Endothelial cell of umbilical vein (primary cell): ENCODE measurements around the gene RAB12. TPM values are rescaled to one million over a fixed set of nuclear protein-coding genes. Genes with fewer than 3 reads are reported as not detected.
A peak's percentile ranks its signal among the peaks of the same experiment; 100 is the strongest.

Experiments used
- BruUV-seq: library from RNA; stranded (reverse); fragments of 400-500 nt; replicated peaks from 2 replicates; lab custom pipeline; 2021; lab: Mats Ljungman, UMichigan
- CTCF ChIA-PET: fragments of 300-600, 350-600 bp; sonication (Branson Sonifier 250); formaldehyde crosslinking; loops from one replicate; lab custom pipeline; 2021; ENCODE audit warnings: antibody characterized with exemption, inconsistent platforms; lab: Charles Lee
- POLR2A ChIA-PET: fragments of 300-600, 350-600 bp; sonication (Branson Sonifier 250); formaldehyde crosslinking; loops from one replicate; lab custom pipeline; 2021; ENCODE audit warnings: antibody characterized with exemption, inconsistent platforms; lab: Charles Lee
- DNase-seq: peaks from one replicate; pipeline ENCODE4 v3.0.0-alpha.2; 2011; ENCODE audit warnings: low read depth, low spot score
- FAIRE-seq: peaks from 2 replicates; lab custom pipeline; 2011; peaks lifted over from hg19 to GRCh38; lab: Jason Lieb, UNC
- H2AFZ ChIP-seq: 2 replicates; pipeline ENCODE4 v1.6.0; 2012; ENCODE audit warnings: low read depth, low read length, control low read depth, inconsistent platforms
- H3K27ac ChIP-seq: 2 replicates; pipeline ENCODE4 v1.5.1; 2011; ENCODE audit warnings: low read depth, mild to moderate bottlenecking, control low read depth, low read length, moderate library complexity; ENCODE audit not compliant: insufficient read depth
- H3K27me3 ChIP-seq, 2 experiments: 2 replicates each; pipeline versions ENCODE4 v1.6.0 to v1.6.1; 2011; ENCODE audit warnings: low read length in 2 of 2, mixed read lengths in 1 of 2; ENCODE audit not compliant: control insufficient read depth in 2 of 2, insufficient read depth in 2 of 2
- H3K36me3 ChIP-seq, 2 experiments: 2 replicates in 1 of 2; 3 replicates in 1 of 2; pipeline ENCODE4 v1.5.1; 2011; ENCODE audit warnings: low read length in 2 of 2, mild to moderate bottlenecking in 1 of 2, moderate library complexity in 1 of 2; ENCODE audit not compliant: control insufficient read depth in 2 of 2, insufficient read depth in 2 of 2; ENCODE audit errors: extremely low read depth in 1 of 2
- H3K4me1 ChIP-seq: 3 replicates; pipeline ENCODE4 v1.5.1; 2011; ENCODE audit warnings: mild to moderate bottlenecking, low read length; ENCODE audit not compliant: control insufficient read depth, insufficient read depth; ENCODE audit errors: extremely low read depth
- H3K4me2 ChIP-seq: 2 replicates; pipeline ENCODE4 v1.6.1; 2011; ENCODE audit warnings: low read length, control low read depth, mixed read lengths; ENCODE audit not compliant: insufficient read depth
- H3K4me3 ChIP-seq, 3 experiments: fragments of 200-600 bp in 1 of 3; sonication (generic), shearing (Covaris generic) in 1 of 3; replicated peaks in 1 of 3; 2 replicates each; pipeline ENCODE4 v1.5.1; 2011 to 2016; ENCODE audit warnings: control low read depth in 3 of 3, low read length in 3 of 3, mild to moderate bottlenecking in 2 of 3, inconsistent platforms in 1 of 3, low read depth in 1 of 3, moderate library complexity in 1 of 3; ENCODE audit not compliant: insufficient read depth in 1 of 3
- H3K79me2 ChIP-seq: 2 replicates; pipeline ENCODE4 v1.6.0; 2012; ENCODE audit warnings: low read length, inconsistent platforms; ENCODE audit not compliant: control insufficient read depth, insufficient read depth
- H3K9ac ChIP-seq: replicated peaks from 2 replicates; pipeline ENCODE3; 2011; ENCODE audit warnings: low read length, control low read depth; ENCODE audit not compliant: insufficient read depth; ENCODE audit errors: extremely low read depth
- H3K9me1 ChIP-seq: replicated peaks from 3 replicates; pipeline ENCODE4 v1.6.0; 2011; ENCODE audit warnings: mild to moderate bottlenecking, low read length; ENCODE audit not compliant: control insufficient read depth, insufficient read depth; ENCODE audit errors: extremely low read depth
- H3K9me3 ChIP-seq: replicated peaks from 2 replicates; pipeline ENCODE4 v1.5.1; 2012; ENCODE audit warnings: low read length, inconsistent platforms; ENCODE audit not compliant: control insufficient read depth, insufficient read depth
- H4K20me1 ChIP-seq: replicated peaks from 2 replicates; pipeline ENCODE3; 2011; ENCODE audit warnings: mild to moderate bottlenecking, low read length; ENCODE audit not compliant: control insufficient read depth, insufficient read depth; ENCODE audit errors: extremely low read depth
- EZH2 ChIP-seq: IDR thresholded peaks from 2 replicates; pipeline ENCODE4 v1.6.1; 2012; ENCODE audit warnings: borderline replicate concordance, low read depth, mild to moderate bottlenecking, moderate library complexity, low read length, inconsistent platforms; ENCODE audit not compliant: severe bottlenecking
- FOS ChIP-seq: IDR thresholded peaks from 2 replicates; pipeline ENCODE4 v1.6.1; 2011; ENCODE audit warnings: mild to moderate bottlenecking, low read length, moderate library complexity, borderline replicate concordance; ENCODE audit not compliant: insufficient read depth
- GATA2 ChIP-seq: IDR thresholded peaks from 2 replicates; pipeline ENCODE4 v1.7.0; 2011; ENCODE audit warnings: low read depth, mild to moderate bottlenecking, moderate library complexity, mixed read lengths, low read length; ENCODE audit not compliant: insufficient read length, insufficient read depth
- JUN ChIP-seq: IDR thresholded peaks from 2 replicates; pipeline ENCODE4 v1.6.1; 2011; ENCODE audit warnings: borderline replicate concordance, low read depth; ENCODE audit not compliant: insufficient read length, insufficient read depth
- MYC ChIP-seq: IDR thresholded peaks from one replicate; pipeline ENCODE4 v1.6.1; 2011; ENCODE audit warnings: mild to moderate bottlenecking, low read depth, low read length
- POLR2A ChIP-seq: IDR thresholded peaks from 2 replicates; pipeline ENCODE4 v1.6.1; 2012; ENCODE audit warnings: low read depth, mild to moderate bottlenecking, control low read depth, low read length
- dilution Hi-C: fragments of 300-500 bp; cut with MboI; formaldehyde crosslinking; loops from one replicate; pipeline ENCODE4 v1.15.0; 2019; ENCODE audit warnings: low sequenced_read_pairs; ENCODE audit not compliant: extremely low pct_ligation_motif_present
- intact Hi-C: fragments of 100-400 bp; cut with micrococcal nuclease; formaldehyde crosslinking; loops from one replicate; pipeline ENCODE4 v1.10.0; 2022
- polyA plus RNA-seq, 4 experiments: library from polyadenylated mRNA; depleted of rRNA in 3 of 4; stranded (reverse) in 3 of 4; unstranded in 1 of 4; fragments of >200 nt; gene quantifications; 2 replicates each; pipeline versions ENCODE4 v1.2.1 to v1.2.3, GENCODE V29; 2011 to 2012; ENCODE audit warnings: missing spikeins in 1 of 4
- total RNA-seq: library from RNA; stranded (reverse); gene quantifications from 2 replicates; pipeline ENCODE4 v1.2.3, GENCODE V29; 2021
- TF ChIP-seq, protein P1 (sequence below): IDR thresholded peaks from 2 replicates; pipeline ENCODE4 v1.6.1; 2011; ENCODE audit not compliant: insufficient read depth, insufficient read length
- TF ChIP-seq, protein P2 (sequence below), 2 donors: IDR thresholded peaks; 1 replicate in 1 of 2; 2 replicates in 1 of 2; pipeline ENCODE4 v1.5.1; 2011; ENCODE audit warnings: low read length in 2 of 2, mild to moderate bottlenecking in 2 of 2, moderate library complexity in 2 of 2, control low read depth in 1 of 2, inconsistent platforms in 1 of 2, low read depth in 1 of 2; ENCODE audit not compliant: insufficient read depth in 1 of 2; ENCODE audit errors: extremely low read depth in 1 of 2

Gene RAB12
- total and polyA plus RNA-seq, 2 donors (not counting 3 experiments of a cell fraction or from before 2014, with no cell fraction given), result 11.5 to 42.0 TPM

DNA sequence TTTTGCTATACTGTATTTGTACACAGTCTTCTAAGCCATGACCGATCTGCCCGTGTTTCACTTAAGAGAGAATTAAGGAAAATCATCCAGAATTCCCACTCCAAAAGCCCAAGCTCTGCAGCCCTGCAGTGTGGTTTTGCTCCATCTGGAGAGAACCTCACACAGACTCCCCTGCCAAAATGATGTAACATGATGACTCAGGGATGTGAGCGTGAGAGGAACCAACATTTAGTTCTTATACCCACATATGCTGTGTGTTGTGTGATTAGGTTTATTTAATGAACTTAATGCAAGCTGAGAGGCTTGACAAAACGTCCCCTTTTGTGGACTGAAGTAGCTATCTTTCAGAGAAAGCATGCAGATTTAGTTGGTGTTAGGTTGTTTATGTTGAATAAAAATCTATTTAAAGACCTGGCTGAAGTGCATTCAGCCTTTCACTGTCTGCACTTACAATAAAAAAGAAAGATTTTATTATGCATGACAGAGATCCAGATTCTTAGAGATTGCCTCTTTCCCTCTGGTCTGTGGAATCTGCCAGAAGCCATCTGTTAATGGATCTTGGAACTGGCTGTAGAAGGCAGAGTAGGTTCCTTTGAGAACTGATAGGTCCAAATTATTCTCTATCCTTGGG lies 6.3 kb downstream of the RAB12 start:
- ChIA-PET POLR2A (no interaction called here), CTCF (interaction anchor here (2.3 kb wide), 1 partner anchor 10 kb away, joined by 14 read pairs; no protein-coding TSS in a partner anchor)
- H4K20me1 ChIP-seq, result peaks cover 9% of the 10 kb centered on the region
- no TSS peak for BruUV-seq
- H3K9me3 ChIP-seq, result no peaks in the 10 kb centered on the region
- H3K4me1 ChIP-seq, result peaks cover 11% of the 10 kb centered on the region
- dilution Hi-C loops, result no loop called here
- DNase-seq (peak; percentile 34), FAIRE-seq (peak; percentile 28)
- no peaks in the 10 kb centered on the region for H3K9me1 ChIP-seq
- intact Hi-C loops, result no loop called here
- no peaks in the 10 kb centered on the region for H3K27me3 ChIP-seq
- no peak for TF ChIP-seq POLR2A
- TF ChIP-seq, protein P1, sequence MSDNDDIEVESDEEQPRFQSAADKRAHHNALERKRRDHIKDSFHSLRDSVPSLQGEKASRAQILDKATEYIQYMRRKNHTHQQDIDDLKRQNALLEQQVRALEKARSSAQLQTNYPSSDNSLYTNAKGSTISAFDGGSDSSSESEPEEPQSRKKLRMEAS, result no peak
- TF ChIP-seq FOS, result peak; percentile 51
- TF ChIP-seq JUN, result peak; percentile 19
- H2AFZ ChIP-seq, result no peak overlapping the region
- no peak overlapping the region for H3K4me3 ChIP-seq
- no peak overlapping the region for H3K27ac ChIP-seq
- H3K36me3 ChIP-seq, result peaks cover 0 to 3% of the 10 kb centered on the region in 2 experiments
- peaks cover 98% of the 10 kb centered on the region for H3K79me2 ChIP-seq
- H3K4me2 ChIP-seq, result no peak overlapping the region
- H3K9ac ChIP-seq, result no peak overlapping the region

DNA sequence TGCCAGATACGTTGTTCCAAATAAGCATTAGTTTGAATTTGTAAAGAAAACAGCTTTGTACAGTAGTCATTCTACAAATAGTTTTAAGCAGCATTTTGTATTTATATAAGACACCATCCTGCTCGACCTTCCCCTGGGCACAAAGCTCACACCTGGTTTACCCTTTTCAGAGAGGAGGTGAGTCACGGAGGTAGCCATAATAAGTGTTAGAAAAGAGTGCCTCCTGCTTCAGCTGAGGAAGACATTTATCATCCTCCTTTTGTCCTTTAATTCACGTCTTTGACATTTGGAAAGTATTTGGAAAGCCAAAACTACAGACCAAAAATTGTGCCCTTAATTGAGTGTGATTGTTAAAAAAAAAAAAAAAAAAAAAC lies 6.8 kb downstream of the RAB12 start:
- no peak for FAIRE-seq
- H2AFZ ChIP-seq, result no peak overlapping the region
- peaks cover 9% of the 10 kb centered on the region for H4K20me1 ChIP-seq
- intact Hi-C loops, result no loop called here
- no peak overlapping the region for H3K9ac ChIP-seq
- dilution Hi-C loops, result no loop called here
- no peak for DNase-seq
- CTCF ChIA-PET, result interaction anchor here (2.3 kb wide), 1 partner anchor 9 kb away, joined by 14 read pairs; no protein-coding TSS in a partner anchor
- peaks cover 6% of the 10 kb centered on the region for H3K4me1 ChIP-seq
- no peaks in the 10 kb centered on the region for H3K9me1 ChIP-seq
- POLR2A ChIA-PET, result no interaction called here
- H3K9me3 ChIP-seq, result no peaks in the 10 kb centered on the region
- H3K4me3 ChIP-seq, result no peak overlapping the region
- no peak overlapping the region for H3K4me2 ChIP-seq
- H3K27ac ChIP-seq, result no peak overlapping the region
- peaks cover 98% of the 10 kb centered on the region for H3K79me2 ChIP-seq
- TF ChIP-seq, protein P1, result no peak
- no peak for TF ChIP-seq EZH2
- no peak for TF ChIP-seq MYC
- no peak for TF ChIP-seq GATA2
- TF ChIP-seq FOS, result no peak
- TF ChIP-seq, protein P2, sequence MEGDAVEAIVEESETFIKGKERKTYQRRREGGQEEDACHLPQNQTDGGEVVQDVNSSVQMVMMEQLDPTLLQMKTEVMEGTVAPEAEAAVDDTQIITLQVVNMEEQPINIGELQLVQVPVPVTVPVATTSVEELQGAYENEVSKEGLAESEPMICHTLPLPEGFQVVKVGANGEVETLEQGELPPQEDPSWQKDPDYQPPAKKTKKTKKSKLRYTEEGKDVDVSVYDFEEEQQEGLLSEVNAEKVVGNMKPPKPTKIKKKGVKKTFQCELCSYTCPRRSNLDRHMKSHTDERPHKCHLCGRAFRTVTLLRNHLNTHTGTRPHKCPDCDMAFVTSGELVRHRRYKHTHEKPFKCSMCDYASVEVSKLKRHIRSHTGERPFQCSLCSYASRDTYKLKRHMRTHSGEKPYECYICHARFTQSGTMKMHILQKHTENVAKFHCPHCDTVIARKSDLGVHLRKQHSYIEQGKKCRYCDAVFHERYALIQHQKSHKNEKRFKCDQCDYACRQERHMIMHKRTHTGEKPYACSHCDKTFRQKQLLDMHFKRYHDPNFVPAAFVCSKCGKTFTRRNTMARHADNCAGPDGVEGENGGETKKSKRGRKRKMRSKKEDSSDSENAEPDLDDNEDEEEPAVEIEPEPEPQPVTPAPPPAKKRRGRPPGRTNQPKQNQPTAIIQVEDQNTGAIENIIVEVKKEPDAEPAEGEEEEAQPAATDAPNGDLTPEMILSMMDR (IDR thresholded peaks at IDR 0.05; ENCODE audit: extremely low read depth in 1 of 2, insufficient read depth in 1 of 2, low read depth in 1 of 2, low read length in 2 of 2), result no peak
- H3K27me3 ChIP-seq, result no peaks in the 10 kb centered on the region
- peaks cover 0 to 3% of the 10 kb centered on the region in 2 experiments for H3K36me3 ChIP-seq
- BruUV-seq, result no TSS peak
